GM21737 (cell line): ENCODE results near the gene TLR5.
"Not testable (repeated sequence)": the region's sequence is repeated elsewhere in the genome, so short reads cannot be mapped to it uniquely, and the experiment has no call there.

ENCODE experiments used
- ATAC-seq: cut with Tn5 transposase; IDR thresholded peaks from one replicate; pipeline ENCODE4 v1.9.1; 2021; ENCODE audit warnings: mild to moderate bottlenecking, moderate library complexity; ENCODE audit not compliant: unreplicated experiment

The TLR5 gene, protein sequence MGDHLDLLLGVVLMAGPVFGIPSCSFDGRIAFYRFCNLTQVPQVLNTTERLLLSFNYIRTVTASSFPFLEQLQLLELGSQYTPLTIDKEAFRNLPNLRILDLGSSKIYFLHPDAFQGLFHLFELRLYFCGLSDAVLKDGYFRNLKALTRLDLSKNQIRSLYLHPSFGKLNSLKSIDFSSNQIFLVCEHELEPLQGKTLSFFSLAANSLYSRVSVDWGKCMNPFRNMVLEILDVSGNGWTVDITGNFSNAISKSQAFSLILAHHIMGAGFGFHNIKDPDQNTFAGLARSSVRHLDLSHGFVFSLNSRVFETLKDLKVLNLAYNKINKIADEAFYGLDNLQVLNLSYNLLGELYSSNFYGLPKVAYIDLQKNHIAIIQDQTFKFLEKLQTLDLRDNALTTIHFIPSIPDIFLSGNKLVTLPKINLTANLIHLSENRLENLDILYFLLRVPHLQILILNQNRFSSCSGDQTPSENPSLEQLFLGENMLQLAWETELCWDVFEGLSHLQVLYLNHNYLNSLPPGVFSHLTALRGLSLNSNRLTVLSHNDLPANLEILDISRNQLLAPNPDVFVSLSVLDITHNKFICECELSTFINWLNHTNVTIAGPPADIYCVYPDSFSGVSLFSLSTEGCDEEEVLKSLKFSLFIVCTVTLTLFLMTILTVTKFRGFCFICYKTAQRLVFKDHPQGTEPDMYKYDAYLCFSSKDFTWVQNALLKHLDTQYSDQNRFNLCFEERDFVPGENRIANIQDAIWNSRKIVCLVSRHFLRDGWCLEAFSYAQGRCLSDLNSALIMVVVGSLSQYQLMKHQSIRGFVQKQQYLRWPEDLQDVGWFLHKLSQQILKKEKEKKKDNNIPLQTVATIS

DNA sequence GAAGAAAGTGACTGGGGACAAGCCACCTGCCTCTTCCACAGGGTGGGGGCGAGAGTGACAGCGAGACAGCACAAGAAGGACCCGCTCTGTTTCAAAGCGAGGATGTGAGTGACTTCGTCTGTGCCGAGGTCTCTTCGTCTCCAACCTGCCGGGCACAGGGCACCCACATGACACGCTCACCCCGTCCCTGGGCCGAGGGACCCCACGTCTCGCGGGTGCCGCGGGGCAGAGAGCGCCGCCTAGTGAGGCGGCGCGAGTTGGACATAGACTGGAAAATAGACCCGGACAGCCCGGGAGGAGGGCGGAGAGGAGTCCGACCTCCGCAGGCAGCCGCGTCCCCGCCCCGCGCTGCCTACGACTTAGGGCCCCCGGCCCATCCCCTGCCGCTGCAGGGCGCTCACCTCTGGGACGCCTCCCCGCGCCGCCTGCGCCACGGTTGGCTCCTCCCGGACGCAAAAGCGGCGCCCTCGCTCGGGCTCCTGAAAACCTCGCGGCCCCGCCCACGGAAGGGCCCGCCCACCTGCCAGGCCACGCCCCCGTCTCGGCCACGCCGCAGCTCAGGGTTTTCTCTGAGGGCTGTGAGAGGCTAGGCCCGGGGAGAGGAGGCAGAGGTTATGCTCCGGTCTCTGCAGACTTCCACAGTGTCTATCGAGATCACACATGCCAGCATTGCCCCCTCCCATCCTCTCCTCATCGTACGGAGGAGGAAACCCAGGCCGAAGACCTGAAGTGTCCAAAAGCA, at the start of gene TLR5:
Gene TLR5, minus strand, starts transcription at position 454 of the 742 bp plus-strand sequence. CDS start 30,217 bp downstream, outside the sequence.
- peak; percentile 97 for ATAC-seq

- no peak for ATAC-seq
Measured at GRCh38 chr1:223189903-223190724, 47.1 kb upstream of the TLR5 start.

GRCh38 chr1:223189525-223189902, 46.5 kb upstream of the TLR5 start:
- ATAC-seq: no peak

DNA sequence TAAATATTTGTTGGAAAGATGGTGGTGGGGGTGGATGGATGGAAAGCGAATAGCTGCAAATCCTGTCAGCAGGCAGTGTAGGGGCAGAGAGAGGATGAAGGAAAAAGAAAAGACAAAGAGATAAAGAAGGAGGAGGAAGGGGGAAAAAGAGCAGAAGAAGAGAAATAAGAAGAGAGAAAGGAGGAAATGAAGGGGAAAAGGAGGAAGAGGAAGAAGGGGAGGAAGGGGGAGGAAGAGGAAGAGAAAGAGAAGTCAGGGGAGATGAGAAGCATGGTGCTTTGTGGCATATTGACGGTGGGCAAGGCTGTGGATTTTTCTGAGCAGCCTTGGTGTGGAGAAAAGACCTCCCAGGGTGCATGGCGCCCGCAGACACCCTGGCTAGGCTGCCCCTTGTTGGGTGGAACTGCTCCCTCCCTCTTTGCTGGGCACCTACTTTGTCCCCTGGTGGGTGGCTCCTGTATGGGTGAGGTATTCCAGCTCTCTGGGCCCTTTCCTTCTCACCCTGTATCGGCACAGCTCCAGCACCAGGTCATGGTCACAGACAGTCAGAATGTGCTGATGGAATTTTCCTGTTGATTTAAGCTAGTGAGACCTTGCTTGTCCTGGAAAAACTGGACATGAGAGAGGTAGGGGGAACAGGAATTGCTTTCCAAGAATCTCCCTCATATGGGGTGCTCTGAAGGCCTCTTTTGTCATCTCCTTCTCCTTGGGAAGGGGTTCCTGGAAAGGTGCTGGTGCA, 45.7 kb upstream of the TLR5 start:
- no peak for ATAC-seq

- ATAC-seq: no peak
Measured at GRCh38 chr1:223186800-223187199, 43.8 kb upstream of the TLR5 start.

GRCh38 chr1:223183268-223183862, 40.3 kb upstream of the TLR5 start:
- no peak for ATAC-seq

- no peak for ATAC-seq
Measured at GRCh38 chr1:223180731-223181321, 37.8 kb upstream of the TLR5 start.

- ATAC-seq: no peak
Measured at GRCh38 chr1:223179786-223180185, 36.7 kb upstream of the TLR5 start.

DNA sequence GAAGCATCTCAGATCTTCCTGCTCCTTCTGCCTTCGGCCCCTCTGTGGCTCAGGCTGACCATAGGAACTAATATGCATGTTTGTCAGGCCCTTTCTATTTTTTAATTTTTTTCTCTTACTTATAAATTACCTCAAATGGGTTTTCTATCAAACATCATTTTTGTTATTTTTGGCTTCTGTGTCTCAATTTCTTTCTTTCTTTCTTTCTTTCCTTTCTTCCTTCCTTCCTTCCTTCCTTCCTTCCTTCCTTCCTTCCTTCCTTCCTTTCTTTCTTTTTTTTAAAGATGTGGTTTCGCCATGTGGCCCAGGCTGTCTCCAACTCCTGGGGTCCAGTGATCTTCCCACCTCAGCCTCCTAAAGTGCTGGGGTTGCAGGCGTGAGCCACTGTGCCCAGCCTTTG, 36.2 kb upstream of the TLR5 start:
- ATAC-seq: no peak

DNA sequence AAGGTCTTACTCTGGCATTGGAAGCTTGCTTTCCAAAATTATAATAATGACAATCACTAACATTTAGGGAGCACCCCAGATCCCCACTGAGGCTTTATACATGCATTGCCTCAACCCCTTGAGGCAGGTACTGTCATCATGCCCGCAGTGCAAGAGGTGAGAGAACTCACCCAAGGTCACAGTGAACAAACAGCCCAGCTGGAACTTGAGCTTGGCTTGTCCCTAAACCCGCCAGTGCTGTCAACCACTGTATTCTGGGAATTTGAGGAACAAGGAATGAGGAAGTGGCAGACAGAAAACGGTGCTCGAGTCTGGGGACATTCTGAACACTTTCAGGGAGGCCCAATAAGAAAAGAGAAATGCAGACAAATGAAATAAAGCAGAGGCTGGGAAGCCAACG, 34.6 kb upstream of the TLR5 start:
- no peak for ATAC-seq

GRCh38 chr1:223176437-223176836, 33.4 kb upstream of the TLR5 start:
- ATAC-seq: no peak

GRCh38 chr1:223175633-223176032, 32.6 kb upstream of the TLR5 start:
- no peak for ATAC-seq

DNA sequence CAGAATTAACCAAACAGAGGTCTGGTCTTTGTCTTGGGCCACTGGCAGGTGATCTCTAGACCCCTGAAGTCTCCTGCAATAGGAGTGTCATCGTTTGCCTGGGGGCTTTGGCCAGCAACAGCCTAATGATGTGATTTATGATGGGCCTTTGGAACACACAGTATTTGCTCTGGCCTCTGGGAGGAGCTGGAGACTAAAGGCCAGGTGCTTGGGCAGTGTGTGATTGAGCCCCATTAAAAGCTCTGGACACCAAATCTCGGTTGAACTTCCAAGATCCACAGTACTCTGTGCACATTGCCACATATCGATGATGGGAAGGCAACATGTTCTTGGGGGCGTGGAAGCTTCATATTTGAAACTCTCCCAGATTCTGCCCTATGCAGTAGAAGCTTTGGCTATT, 32.0 kb upstream of the TLR5 start:
- ATAC-seq: no peak

GRCh38 chr1:223169458-223169857, 26.4 kb upstream of the TLR5 start:
- ATAC-seq: not testable (repeated sequence)

GRCh38 chr1:223161321-223161720, 18.3 kb upstream of the TLR5 start:
- no peak for ATAC-seq

- no peak for ATAC-seq
Measured at GRCh38 chr1:223156343-223156742, 13.3 kb upstream of the TLR5 start.

- ATAC-seq: no peak
Measured at GRCh38 chr1:223155153-223155552, 12.1 kb upstream of the TLR5 start.

GRCh38 chr1:223153177-223154119, 10.4 kb upstream of the TLR5 start:
- no peak for ATAC-seq
